Kidney tubule cell (primary cell): ENCODE results near the gene SCRN3.
"Not testable (repeated sequence)": the region's sequence is repeated elsewhere in the genome, so short reads cannot be mapped to it uniquely, and the experiment has no call there.

Source experiments
- DNase-seq: peaks from one replicate; pipeline ENCODE4 v3.0.0-alpha.2; 2018; ENCODE audit warnings: low spot score

Gene SCRN3, protein sequence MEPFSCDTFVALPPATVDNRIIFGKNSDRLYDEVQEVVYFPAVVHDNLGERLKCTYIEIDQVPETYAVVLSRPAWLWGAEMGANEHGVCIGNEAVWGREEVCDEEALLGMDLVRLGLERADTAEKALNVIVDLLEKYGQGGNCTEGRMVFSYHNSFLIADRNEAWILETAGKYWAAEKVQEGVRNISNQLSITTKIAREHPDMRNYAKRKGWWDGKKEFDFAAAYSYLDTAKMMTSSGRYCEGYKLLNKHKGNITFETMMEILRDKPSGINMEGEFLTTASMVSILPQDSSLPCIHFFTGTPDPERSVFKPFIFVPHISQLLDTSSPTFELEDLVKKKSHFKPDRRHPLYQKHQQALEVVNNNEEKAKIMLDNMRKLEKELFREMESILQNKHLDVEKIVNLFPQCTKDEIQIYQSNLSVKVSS

DNA sequence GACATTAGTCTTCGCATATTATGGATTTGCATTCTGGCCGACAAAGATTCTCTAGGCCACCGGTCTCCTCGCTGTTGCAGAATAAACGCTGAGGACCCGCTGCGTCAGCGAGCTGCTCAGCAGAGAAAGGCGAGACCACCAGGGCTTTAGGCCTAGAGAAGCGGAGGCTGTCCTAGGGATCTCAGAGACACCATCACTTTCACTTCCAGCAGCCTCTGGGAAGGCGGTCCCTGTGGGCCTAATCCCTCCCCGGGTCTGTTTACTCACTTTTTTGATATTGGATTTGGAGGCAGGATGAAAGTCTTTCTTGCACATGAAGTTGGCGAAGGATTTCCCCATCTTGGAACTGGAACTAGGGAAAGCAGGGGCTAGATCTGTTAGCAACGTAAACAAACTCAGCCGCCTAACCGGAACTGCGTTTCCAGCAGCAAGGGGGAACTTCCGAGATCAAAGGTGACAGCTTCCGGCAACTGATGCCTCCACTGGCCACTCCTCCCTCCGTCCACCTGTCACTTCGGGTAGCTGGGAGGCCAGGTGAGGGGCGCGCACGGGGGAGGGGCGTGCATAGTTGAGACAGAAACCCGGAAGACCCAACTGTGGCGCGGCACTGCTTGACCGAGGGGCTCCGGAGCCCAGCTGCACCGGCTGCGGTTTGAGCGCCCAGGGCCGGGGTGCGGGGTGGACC lies at the start of gene SCRN3:
TSS of gene SCRN3 (plus strand) at position 447 of the 685 bp plus-strand sequence. CDS start 2,554 bp downstream, outside the sequence.
- peak; percentile 83 for DNase-seq

GRCh38 chr2:174350018-174350417 lies 45.5 kb upstream of the SCRN3 start:
- no peak for DNase-seq

DNA sequence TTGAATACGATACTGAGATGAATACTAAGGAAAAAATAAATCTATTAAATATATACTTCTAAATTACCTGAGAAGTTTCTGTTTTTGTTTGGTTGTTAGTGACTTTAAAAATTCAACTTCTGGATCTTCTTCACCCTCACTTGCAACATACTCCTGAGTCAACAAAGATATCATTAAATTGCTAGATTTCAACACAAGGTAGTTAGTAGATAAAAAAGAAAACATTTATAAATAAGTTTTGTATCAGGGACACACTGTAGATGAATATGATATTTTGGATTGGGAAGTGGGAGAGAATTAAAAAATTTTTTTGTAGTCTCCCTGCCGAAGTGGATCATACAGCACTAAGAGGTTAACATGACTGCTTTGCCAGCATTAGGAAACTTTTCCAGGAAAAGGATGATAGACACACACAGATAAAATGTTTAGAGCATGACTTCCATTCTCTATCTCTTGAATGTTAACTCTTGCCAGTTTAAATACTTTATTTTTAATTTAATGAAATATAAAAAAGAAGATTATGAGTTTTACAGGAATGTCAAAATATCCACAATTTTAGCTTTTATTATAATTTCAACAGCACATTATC lies 44.8 kb upstream of the SCRN3 start:
- DNase-seq, result no peak

DNA sequence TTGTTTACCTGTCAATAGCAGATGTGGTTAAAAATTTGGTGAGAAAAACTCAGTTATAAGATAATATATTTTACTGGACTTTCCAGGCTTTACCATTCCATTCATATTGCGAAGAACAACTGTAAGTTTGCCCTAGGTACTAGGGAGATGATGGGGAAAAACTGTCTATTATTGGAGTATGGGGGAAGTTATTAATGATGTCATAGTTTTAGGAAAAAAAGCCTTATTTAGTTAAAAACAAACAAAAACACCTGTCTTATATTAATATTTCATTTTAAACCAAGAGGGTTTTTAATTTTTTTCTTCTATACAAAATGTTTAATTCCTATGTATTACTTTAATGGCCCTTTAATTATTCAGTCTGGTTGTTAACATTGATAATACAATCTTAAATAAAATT lies 42.5 kb upstream of the SCRN3 start:
- no peak for DNase-seq

DNA sequence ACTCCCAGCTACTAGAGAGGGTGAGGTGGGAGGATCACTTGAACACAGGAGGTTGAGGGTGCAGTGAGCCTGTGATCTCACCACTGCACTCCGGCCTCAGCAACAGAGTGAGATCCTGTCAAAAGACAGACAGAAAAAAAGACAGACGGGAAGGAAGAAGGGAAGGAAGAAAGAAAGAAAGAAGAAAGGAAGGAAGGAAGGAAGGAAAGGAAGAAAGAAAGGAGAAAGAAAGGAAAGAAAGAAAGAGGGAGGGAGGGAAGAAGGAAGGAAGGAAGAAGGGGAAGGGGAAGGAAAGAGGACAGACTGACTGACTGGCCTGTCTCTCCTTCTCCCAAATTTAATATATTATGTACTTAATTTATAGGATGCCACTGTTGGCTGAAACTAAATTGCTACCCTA lies 39.2 kb upstream of the SCRN3 start:
- no peak for DNase-seq

GRCh38 chr2:174359663-174360062 lies 35.9 kb upstream of the SCRN3 start:
- DNase-seq, result not testable (repeated sequence)

- DNase-seq, result no peak
Observed at GRCh38 chr2:174362949-174363348, 32.6 kb upstream of the SCRN3 start.

DNA sequence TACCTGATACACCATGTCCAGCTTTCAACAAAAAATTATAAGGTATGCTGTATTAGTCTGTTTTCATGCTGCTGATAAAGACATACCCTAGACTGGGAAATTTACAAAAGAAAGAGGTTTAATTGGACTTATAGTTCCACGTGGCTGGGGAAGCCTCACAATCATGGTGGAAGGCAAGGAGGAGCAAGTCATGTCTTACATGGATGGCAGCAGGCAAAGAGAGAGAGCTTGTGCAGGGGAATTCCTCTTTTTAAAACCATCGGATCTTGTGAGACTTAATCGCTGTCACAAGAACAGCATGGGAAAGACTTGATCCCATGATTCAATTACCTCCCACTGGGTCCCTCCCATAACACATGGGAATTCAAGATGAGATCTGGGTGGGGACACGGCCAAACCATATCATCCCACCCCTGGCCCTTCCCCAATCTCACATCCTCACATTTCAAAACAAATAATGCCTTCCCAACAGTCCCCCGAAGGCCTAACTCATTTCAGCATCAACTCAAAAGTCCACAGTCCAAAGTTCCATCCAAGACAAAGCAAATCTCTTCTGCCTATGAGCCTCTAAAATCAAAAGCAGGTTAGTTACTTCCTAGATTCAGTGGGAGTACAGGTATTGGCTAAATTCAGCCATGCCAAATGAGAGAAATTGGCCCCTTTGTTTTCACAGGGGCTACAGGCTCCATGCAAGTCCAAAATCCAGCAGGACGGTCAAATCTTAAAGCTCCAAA lies 31.9 kb upstream of the SCRN3 start:
- not testable (repeated sequence) for DNase-seq

DNA sequence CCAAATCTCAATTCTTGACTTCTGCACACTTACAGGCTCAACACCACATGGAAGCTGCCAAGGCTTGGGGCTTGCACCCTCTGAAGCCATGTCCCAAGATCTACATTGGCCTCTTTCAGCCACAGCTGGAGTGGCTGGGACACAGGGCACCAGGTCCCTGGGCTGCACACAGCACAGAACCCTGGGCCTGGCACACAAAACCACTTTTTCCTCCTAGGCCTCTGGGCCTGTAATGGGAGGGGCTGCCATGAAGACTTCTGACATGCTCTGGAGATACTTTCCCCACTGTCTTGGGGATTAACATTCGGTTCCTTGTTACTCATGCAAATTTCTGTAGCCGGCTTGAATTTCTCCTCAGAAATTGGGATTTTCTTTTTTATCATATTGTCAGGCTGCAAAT lies 30.9 kb upstream of the SCRN3 start:
- no peak for DNase-seq

DNA sequence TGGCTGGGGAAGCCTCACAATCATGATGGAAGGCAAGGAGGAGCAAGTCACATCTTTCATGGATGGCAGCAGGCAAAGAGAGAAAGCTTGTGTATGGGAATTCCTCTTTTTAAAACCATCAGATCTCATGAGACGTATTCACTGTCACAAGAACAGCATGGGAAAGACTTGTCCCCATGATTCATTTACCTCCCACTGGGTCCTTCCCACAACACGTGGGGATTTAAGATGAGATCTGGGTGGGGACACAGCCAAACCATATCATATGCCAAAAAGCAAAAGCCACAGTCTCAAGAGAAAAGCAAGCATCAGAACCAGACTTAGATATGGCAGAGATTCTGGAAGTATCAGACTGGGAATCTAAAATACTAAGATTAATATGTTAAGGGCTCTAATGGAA lies 30.0 kb upstream of the SCRN3 start:
- DNase-seq, result no peak

DNA sequence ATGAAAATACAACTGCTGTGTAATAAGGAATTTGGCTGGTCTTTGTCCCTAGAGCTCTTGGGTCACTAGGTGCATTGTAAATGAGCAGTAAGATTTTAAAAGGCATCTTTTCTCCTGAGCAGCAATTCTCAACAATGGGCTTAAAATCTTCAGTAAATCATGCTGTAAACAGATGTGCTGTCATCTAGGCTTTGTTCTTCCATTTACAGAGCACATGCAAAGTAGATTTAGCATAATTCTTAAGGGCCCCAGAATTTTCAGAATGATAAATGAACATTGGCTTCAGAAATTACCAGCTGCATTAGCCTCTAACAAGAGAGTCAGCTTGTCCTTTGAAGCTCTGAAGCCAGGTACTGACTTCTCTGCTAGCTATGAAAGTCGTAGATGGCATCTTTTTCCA lies 26.8 kb upstream of the SCRN3 start:
- DNase-seq, result no peak

DNA sequence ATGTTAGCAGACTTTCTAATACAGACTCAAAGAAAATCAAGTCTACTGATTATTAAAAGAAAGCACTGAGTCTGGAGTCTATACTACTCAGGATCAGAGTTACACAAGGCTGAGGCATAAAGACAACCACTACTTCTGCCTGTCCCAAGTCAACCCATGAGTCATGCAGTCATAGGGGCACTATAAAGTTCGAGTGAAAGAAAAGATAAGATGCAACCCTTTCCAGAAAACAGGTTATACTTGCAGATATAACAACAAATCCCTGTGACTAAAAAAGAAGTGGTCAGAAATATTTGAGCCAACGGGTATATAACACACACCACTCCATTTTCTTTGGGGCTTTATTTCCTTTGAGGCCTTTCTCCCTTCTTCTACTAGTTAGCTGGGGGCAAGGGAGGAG lies 18.6 kb upstream of the SCRN3 start:
- no peak for DNase-seq

DNA sequence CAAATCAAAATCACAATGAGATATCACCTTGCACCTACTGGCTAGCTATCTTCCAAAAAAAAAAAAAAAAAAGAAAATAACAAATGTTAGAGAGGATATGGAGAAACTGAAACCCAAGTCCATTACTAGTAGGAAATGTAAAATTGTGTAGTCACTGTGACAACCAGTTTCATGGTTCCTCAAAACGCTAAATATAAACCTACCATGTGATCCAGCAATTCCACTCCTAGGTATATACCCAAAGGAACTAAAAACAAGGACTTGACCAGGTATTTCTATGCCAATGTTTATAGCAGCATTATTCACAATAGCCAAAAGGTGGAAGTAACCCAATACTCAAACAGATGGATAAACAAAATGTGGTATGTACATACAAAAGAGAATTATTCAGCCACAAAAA lies 11.7 kb upstream of the SCRN3 start:
- no peak for DNase-seq

- no peak for DNase-seq
Observed at GRCh38 chr2:174385201-174385600, 10.3 kb upstream of the SCRN3 start.

DNA sequence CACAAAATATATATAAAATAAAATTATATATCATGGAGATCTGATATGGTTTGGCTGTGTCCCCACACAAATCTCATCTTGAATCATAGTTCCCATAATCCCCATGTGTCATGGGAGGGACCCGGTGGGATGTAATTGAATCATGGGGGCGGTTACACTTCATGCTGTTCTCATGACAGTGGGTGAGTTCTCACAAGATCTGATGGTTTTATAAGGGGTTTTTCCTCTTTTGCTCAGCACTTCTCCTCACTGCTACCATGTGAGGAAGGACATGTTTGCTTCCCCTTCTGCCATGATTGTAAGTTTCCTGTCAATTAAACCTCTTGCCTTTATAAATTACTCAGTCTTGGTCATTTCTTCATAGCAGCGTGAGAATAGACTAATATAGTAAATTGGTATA lies 6.8 kb upstream of the SCRN3 start:
- not testable (repeated sequence) for DNase-seq

- DNase-seq, result no peak
Observed at GRCh38 chr2:174389542-174389941, 6.0 kb upstream of the SCRN3 start.

- DNase-seq, result not testable (repeated sequence)
Observed at GRCh38 chr2:174390303-174390702, 5.2 kb upstream of the SCRN3 start.

- no peak for DNase-seq
Observed at GRCh38 chr2:174392706-174393105, 2.8 kb upstream of the SCRN3 start.

DNA sequence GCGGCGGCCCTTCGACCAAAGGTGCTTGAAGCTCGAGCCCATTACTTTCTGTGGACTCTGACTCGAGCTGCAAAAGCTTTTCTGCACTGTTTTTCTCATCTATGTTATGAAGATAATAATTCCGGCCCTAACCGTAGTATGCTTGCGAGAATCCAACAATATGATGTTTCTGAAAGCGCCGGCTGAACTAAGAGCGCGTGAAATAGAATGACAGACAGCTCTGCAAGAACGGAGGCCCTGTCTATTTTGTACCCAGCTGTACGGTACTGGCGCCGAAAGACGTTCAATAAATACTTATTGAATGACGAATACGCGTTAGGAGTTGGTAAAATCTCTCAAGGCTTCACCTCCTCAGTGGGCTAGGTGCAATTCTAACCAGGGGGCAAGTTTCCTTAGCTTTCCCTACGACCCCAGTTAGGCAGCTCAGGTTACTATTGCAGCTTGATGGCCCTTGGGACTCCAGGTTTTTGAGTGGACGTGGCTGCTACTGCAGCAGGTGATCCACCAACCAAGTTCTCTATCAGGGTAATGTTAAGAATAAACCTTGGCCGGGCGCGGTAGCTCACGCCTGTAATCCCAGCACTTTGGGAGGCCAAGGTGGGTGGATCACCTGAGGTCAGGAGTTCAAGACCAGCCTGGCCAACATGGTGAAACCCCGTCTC lies 570 bp downstream of the SCRN3 start:
- peak; percentile 42 for DNase-seq

- no peak for DNase-seq
Observed at GRCh38 chr2:174397773-174398172, 2.2 kb downstream of the SCRN3 start.

DNA sequence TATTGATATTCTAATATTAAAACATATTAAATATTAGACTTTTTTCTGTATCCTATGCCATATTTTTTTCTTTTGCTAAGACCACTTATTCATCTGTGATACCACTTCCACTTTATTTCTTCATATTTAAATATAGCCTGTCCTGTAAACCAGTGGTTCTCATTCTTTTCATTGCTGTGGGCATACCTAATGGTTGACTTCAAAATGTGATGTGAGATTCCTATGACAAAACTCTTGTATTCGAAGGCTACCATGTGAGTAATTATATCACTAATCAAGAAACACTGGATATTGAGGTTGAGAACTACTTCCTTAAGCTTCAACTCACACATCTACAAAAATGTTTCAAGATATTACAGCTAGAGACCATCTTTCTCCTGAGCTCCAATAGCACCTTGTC lies 3.6 kb downstream of the SCRN3 start:
- peak; percentile 4 for DNase-seq

- DNase-seq, result no peak
Observed at GRCh38 chr2:174400853-174401252, 5.3 kb downstream of the SCRN3 start.
